ENCODE results near the gene CPNE7.

The CPNE7 gene

DNA sequence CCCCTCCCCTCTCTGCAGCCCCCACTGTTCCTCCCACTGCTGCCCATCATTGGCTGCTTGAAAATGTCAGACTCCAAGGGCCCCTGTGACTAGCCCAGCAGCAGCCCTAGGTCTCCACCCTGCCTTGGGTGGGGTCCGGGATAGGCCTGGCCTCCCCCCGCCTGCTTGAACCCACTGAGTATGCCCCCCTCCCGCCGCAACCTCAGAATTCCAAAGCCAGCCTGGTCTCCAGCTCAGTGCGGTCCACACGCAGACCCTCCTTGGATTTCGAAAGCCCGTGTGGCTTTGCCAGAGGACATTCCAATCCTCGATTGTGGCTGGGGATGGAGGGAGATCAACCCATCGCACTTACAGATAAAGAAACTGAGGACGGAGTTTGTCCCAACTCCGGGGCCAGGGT, 44.3 kb downstream of the CPNE7 start:
- Histone ChIP-seq H3K27me3 (ENCODE audit: insufficient read depth, poor library complexity, severe bottlenecking) (no peaks in the 10 kb centered on the region), H3K27ac (replicated peaks) (no peak overlapping the region), H3K4me3 (replicated peaks; ENCODE audit: insufficient read depth, low read length) (no peak overlapping the region)
- TF ChIP-seq SPI1 (IDR thresholded peaks at IDR 0.05; ENCODE audit: borderline replicate concordance, low read depth) (no peak), GABPA (IDR thresholded peaks at IDR 0.05; ENCODE audit: low read depth) (no peak), POLR2AphosphoS5 (IDR thresholded peaks at IDR 0.05; ENCODE audit: low read depth) (no peak)
- TF ChIP-seq, protein P1, sequence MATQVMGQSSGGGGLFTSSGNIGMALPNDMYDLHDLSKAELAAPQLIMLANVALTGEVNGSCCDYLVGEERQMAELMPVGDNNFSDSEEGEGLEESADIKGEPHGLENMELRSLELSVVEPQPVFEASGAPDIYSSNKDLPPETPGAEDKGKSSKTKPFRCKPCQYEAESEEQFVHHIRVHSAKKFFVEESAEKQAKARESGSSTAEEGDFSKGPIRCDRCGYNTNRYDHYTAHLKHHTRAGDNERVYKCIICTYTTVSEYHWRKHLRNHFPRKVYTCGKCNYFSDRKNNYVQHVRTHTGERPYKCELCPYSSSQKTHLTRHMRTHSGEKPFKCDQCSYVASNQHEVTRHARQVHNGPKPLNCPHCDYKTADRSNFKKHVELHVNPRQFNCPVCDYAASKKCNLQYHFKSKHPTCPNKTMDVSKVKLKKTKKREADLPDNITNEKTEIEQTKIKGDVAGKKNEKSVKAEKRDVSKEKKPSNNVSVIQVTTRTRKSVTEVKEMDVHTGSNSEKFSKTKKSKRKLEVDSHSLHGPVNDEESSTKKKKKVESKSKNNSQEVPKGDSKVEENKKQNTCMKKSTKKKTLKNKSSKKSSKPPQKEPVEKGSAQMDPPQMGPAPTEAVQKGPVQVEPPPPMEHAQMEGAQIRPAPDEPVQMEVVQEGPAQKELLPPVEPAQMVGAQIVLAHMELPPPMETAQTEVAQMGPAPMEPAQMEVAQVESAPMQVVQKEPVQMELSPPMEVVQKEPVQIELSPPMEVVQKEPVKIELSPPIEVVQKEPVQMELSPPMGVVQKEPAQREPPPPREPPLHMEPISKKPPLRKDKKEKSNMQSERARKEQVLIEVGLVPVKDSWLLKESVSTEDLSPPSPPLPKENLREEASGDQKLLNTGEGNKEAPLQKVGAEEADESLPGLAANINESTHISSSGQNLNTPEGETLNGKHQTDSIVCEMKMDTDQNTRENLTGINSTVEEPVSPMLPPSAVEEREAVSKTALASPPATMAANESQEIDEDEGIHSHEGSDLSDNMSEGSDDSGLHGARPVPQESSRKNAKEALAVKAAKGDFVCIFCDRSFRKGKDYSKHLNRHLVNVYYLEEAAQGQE (IDR thresholded peaks at IDR 0.05; ENCODE audit: insufficient replicate concordance, low read depth) = no peak
- TF ChIP-seq, protein P2, sequence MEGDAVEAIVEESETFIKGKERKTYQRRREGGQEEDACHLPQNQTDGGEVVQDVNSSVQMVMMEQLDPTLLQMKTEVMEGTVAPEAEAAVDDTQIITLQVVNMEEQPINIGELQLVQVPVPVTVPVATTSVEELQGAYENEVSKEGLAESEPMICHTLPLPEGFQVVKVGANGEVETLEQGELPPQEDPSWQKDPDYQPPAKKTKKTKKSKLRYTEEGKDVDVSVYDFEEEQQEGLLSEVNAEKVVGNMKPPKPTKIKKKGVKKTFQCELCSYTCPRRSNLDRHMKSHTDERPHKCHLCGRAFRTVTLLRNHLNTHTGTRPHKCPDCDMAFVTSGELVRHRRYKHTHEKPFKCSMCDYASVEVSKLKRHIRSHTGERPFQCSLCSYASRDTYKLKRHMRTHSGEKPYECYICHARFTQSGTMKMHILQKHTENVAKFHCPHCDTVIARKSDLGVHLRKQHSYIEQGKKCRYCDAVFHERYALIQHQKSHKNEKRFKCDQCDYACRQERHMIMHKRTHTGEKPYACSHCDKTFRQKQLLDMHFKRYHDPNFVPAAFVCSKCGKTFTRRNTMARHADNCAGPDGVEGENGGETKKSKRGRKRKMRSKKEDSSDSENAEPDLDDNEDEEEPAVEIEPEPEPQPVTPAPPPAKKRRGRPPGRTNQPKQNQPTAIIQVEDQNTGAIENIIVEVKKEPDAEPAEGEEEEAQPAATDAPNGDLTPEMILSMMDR (IDR thresholded peaks at IDR 0.05; ENCODE audit: insufficient read depth, low read length) = no peak
- no peak for DNase-seq (ENCODE audit: low read depth in 1 of 2, low spot score in 1 of 2)

DNA sequence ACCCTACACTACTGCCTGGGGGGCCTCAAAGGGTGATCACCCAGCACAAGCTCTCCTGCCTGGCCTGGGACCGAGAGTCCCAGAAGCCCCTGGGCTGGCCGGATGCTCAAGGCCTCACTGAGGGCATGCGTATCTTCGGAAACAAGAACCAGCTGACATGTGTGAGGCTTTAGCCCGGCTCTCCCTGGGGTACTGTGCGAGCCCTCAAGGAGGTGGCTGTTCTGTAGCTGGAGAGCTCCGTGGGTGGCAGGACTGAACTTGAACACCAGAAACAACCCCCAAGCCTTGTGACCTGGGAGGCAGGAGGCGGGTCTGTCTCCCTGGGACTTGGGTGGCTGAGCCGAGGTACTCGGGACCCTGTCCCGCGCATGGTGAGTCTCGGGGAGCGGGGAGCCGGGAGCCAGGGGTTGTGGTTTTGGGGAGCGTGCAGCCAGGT, 44.9 kb downstream of the CPNE7 start:
- Histone ChIP-seq H3K27ac (replicated peaks) (no peak overlapping the region), H3K27me3 (ENCODE audit: insufficient read depth, poor library complexity, severe bottlenecking) (no peaks in the 10 kb centered on the region), H3K4me3 (replicated peaks; ENCODE audit: insufficient read depth, low read length) (no peak overlapping the region)
- no peak for DNase-seq (ENCODE audit: low read depth in 1 of 2, low spot score in 1 of 2)
- TF ChIP-seq, protein P2 (IDR thresholded peaks at IDR 0.05; ENCODE audit: insufficient read depth, low read length) = no peak
- no peak for TF ChIP-seq GABPA (IDR thresholded peaks at IDR 0.05; ENCODE audit: low read depth)
- TF ChIP-seq, protein P1 (IDR thresholded peaks at IDR 0.05; ENCODE audit: insufficient replicate concordance, low read depth) = no peak
- no peak for TF ChIP-seq SPI1 (IDR thresholded peaks at IDR 0.05; ENCODE audit: borderline replicate concordance, low read depth)
- TF ChIP-seq POLR2AphosphoS5 (IDR thresholded peaks at IDR 0.05; ENCODE audit: low read depth) = no peak

DNA sequence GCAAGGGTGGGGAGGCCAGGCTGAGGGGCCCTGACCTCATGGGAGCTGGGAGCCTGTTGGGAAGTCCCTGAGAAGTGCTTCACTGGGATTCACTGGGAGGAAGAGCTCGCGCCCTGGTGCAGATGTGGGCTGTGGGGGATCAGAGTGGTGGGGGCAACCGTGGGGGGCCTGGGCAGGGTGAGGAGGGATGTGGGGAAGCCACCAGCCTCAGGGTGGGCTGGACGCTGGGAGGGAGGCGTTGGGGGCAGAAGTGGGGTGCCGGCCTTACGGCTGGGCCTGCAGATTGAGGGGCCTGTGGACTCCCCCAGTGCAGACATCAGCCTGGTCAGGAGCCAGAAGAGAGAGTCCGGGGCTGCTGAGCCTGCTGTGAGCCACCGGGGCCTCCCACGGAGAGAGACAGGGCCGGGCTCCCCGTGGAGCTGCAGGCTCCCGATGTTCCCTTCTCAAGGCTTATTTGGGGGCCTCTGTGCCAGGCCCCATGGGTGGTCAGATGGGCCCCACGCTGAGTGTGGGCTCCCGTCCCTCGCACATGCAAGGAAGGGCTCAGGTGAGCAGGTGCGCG, 45.7 kb downstream of the CPNE7 start:
- Histone ChIP-seq H3K4me3 (replicated peaks; ENCODE audit: insufficient read depth, low read length) (no peak overlapping the region), H3K27me3 (ENCODE audit: insufficient read depth, poor library complexity, severe bottlenecking) (no peaks in the 10 kb centered on the region), H3K27ac (replicated peaks) (no peak overlapping the region)
- TF ChIP-seq POLR2AphosphoS5 (IDR thresholded peaks at IDR 0.05; ENCODE audit: low read depth) (no peak), GABPA (IDR thresholded peaks at IDR 0.05; ENCODE audit: low read depth) (no peak), SPI1 (IDR thresholded peaks at IDR 0.05; ENCODE audit: borderline replicate concordance, low read depth) (no peak)
- TF ChIP-seq, protein P1 (IDR thresholded peaks at IDR 0.05; ENCODE audit: insufficient replicate concordance, low read depth) = no peak
- TF ChIP-seq, protein P2 (IDR thresholded peaks at IDR 0.05; ENCODE audit: insufficient read depth, low read length) = no peak
- DNase-seq (ENCODE audit: low read depth in 1 of 2, low spot score in 1 of 2) = no peak
